Measurements from ENCODE around the gene MYO18A.

GRCh38 chr17:29094101-29094708, 86.0 kb downstream of the MYO18A start:
- TF ChIP-seq CTCF (IDR thresholded peaks at IDR 0.05; ENCODE audit: borderline replicate concordance, extremely low read depth, low read length, poor library complexity, severe bottlenecking) (no peak), EZH2 (IDR thresholded peaks at IDR 0.05; ENCODE audit: borderline replicate concordance, low read depth, low read length, severe bottlenecking) (no peak)

Measured in DND-41 (cell line).